ENCODE data around the gene RRP1.

Gene RRP1

GRCh38 chr21:43777953-43778352, 11.4 kb upstream of the RRP1 start:
- DNase-seq = no peak

GRCh38 chr21:43778469-43779335, 10.7 kb upstream of the RRP1 start:
- DNase-seq = peak; percentile 25

DNA sequence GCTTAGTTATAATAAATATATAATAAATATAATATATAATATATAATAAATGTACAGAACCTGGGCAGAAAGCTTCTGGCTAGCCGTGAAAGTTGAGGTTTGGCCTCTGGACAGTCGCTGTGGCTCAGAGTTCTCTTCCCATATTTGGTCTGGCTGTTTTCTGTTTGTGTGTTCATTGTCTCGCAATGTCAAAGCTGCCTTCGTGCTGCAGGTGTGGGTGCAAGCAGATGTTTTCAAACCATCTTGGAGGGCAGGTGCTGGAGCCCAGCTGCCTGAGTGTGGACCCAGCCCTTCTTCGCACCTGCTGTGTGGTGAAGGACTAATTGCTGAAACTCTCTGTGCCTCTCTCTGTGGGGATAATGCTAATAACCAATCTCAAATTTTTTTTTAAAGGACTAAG, 9.7 kb upstream of the RRP1 start:
- no peak for DNase-seq

DNA sequence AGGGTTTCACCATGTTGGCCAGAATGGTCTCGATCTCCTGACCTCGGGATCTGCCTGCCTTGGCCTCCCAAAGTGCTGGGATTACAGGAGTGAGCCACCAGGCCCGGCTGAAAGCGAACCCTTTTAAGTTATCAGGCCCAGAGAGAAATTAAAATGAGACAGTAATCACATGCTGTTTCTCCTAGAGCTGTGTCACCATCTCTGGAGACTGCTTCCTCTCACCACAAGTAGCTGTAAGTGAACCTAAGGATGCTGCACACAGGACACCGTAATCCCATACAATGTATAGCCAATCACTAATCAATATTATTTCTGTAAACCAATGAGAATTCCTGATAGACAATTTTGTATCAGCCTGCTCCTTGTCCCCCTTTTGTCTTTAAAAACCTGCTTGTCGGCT, 7.5 kb upstream of the RRP1 start:
- DNase-seq = no peak

DNA sequence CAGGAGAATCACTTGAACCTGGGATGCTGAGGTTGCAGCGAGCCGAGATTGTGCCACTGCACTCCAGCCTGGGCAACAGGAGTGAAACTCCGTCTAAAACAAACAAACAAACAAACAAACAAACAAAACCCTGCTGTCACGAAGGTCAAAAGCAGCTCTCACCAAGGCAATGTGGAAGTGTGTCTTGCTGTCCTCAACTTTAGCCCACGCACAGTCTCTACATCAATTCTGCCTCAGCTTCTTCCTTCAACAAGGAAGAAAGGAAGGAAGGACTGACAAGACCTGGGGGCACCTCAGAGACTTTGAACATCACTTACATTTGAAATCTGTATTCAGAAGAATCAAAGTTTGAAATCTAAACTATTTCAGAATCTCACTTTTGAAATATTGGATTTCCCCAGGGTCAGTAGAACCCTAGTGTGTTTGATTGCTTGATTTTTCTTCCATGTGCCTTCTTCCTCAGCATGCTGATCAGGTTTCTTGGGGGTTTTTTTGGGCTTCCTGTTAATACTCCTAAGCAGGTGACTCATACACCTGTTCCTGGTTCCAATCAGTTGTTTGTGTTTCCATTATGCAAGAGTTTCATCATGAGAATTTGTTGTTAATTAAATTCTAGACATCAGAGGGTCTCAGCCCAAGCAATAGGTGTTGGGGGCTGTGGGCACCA, 6.8 kb upstream of the RRP1 start:
- no peak for DNase-seq

- DNase-seq = no peak
Observed at GRCh38 chr21:43783098-43783700, 6.2 kb upstream of the RRP1 start.

- DNase-seq = no peak
Observed at GRCh38 chr21:43785134-43785533, 4.2 kb upstream of the RRP1 start.

DNA sequence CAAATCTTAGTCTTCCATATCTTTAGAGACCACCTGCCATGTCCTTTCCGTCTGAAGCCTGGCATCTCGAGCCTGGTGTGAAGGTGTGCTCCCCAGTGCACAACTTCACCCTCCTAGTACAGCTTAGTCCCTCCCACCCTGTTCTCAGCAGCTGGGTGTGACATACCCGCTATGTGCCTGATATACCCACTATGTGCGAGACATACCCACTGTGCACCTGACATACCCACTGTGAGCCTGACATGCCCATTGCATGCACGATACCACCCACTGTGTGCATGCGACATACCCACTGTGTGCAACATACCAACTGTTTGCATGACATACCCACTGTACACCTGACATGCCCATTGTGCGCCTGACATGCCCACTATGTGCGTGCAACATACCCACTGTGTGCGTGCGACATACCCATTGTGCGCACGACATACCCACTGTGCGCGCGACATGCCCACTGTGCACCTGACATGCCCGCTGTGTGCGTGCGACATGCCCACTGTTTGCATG, 3.0 kb upstream of the RRP1 start:
- no peak for DNase-seq

- DNase-seq = no peak
Observed at GRCh38 chr21:43786807-43787440, 2.5 kb upstream of the RRP1 start.

- DNase-seq = no peak
Observed at GRCh38 chr21:43790010-43790524, 690 bp downstream of the RRP1 start.

DNA sequence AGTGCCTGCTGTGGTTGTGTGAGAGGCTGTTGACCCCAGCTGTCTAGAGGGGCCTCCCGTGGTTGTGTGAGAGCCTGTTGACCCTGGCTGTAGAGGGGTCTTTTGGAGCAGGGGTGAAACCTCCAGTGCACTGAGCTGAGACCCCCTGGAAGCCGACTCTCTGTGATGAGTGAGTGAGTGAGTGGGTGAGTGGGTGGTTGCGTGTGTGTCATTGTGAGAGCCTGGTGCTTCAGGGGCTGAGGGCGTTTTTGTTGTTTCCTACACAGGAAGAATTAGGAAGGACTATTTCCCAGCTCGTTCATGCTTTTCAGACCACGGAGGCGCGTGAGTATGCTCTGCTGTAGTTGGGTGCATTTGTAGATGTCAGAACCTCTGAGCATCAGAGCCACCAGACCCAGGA, 3.0 kb downstream of the RRP1 start:
- DNase-seq = no peak

DNA sequence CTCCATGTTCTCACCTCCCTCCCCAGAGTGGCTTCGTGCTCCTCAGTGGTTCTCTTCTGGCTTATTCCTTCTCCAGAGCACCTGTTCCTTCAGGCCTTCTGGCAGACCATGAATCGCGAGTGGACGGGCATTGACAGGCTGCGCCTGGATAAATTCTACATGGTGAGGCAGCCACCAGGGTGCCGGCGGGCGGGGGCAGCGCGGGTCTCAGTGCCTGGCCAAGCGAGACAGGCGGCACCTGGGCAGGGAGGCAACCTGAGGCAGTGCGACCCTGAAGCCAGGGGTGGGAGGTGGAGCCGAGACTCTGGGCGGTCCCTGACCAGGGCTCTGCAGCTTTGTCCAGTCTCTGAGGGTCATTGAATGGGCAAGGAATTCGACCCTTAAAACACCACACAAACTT, 3.9 kb downstream of the RRP1 start:
- no peak for DNase-seq

DNA sequence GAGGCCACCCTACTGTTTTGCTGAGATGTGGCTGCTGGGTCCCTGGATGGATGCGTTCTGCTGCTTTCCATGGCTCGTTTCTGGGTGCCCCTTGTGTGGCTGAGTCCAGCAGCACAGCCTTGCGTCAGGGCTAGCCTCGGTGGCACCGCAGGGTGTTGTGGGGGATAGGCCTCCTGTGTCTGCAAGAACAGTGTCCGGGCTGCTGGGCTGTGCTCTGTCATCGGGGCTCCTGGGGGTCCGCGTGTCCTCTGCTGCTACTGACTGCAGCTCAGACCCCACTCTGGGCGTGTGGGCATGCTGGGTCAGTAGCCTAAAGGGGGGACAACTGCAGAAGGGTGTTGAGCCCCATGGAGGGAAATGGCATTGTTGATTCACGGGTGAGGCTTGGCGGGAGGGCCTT, 4.9 kb downstream of the RRP1 start:
- no peak for DNase-seq

DNA sequence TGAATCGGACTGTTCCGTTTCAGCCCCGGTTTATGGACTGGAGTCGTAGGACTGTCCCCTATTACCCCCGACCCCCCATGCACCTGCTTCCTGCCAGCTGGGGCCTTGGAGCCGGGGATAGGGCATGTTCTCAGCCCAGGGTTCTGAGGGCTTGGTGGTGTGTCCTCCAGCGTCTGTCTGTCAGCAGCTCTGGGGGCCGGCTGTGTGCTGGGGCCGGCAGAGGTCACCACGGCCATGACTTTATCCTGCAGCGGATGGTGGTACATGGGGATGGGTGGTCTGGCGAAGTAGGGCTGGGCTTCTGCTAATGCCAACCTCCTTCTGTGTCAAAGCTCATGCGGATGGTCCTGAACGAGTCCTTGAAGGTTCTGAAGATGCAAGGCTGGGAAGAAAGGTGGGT, 5.5 kb downstream of the RRP1 start:
- no peak for DNase-seq

DNA sequence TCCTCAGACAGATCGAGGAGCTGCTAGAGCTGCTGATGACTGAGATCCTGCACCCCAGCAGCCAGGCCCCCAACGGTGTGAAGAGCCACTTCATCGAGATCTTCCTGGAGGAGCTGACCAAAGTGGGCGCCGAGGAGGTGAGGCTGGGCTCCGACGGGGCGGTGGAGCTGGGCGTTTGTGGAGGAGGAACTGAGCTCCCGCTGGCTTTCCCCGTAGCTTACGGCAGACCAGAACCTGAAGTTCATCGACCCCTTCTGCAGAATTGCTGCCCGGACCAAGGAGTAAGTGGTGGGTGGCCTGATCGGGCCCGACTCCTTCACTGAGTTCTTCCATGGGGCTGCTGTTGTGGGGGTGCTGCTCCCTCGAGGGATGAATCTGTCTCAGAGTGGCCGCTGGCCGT, 8.0 kb downstream of the RRP1 start:
- no peak for DNase-seq

DNA sequence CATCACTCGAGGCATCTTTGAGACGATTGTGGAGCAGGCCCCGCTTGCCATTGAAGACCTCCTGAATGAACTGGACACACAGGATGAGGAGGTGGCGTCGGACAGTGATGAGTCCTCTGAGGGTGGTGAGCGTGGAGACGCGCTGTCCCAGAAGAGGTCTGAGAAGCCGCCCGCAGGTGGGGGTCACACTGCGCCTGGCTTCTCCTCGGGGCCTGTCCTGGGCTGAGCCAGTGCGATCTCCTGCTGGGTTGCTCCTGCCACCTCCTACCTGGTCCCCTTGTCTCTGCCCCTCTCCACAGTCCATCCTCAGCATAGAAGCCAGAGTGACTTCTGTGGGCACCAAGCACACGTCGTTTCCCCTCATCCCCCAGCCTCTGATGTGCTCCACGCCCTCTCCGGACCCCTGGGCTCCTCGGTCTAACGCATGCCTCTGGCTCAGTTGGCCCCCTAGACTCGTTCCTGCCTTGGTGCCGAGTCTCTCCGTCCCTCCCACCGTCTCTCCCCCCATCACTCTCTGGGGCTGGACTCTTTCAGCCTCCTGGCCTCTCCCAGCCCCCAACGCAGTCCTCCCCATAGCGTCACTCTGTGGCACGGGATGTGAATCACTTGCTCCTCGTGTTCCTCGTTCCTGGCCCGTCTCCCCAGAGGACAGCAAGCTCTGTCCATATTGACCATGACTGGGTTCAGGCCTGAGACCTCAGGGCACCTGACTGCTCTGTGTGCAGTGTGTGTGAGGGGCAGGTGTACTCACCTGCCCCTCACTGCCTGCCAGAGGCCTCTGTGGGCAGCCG, 8.7 kb downstream of the RRP1 start:
- DNase-seq = no peak

GRCh38 chr21:43799301-43799840, 10.0 kb downstream of the RRP1 start:
- DNase-seq = no peak

DNA sequence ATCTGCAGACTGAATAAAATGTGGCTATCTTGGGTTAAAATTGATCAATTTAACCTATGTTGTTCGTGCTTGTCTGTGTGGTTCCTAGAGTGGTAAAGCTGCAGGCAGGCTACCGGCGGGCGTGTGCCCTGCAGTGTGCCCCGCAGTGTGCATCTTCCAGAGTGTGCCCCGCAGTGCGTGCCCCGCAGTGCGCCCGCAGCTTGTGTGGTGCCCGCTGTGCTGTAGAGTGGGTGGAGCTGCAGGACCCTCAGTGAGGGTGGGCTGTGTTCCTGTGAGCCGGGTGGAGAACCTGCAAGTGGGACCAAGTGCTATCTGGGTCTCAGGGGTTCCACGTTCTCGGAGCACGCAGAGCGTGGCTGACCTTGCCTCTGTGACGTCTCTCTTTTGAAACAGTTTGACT, 10.7 kb downstream of the RRP1 start:
- no peak for DNase-seq

DNA sequence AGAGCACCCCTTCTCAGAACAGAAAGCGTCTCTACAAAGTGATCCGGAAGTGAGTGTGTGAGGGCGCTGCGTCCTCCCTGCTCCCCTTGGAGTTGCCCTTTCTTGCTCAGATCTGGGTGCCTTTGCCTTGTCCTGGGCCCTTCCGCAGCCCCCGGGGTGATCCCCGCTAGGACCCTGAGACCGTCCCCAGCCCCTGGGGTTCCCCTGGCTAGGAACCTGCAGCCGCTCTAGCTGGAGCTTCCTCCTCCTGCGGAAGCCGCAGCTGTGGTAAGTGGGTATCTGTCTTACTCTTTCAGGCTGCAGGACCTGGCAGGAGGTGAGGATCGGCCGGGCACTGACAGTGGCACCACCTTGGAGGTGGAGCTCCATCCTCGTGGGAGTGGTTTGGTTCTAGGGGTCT, 11.2 kb downstream of the RRP1 start:
- no peak for DNase-seq

DNA sequence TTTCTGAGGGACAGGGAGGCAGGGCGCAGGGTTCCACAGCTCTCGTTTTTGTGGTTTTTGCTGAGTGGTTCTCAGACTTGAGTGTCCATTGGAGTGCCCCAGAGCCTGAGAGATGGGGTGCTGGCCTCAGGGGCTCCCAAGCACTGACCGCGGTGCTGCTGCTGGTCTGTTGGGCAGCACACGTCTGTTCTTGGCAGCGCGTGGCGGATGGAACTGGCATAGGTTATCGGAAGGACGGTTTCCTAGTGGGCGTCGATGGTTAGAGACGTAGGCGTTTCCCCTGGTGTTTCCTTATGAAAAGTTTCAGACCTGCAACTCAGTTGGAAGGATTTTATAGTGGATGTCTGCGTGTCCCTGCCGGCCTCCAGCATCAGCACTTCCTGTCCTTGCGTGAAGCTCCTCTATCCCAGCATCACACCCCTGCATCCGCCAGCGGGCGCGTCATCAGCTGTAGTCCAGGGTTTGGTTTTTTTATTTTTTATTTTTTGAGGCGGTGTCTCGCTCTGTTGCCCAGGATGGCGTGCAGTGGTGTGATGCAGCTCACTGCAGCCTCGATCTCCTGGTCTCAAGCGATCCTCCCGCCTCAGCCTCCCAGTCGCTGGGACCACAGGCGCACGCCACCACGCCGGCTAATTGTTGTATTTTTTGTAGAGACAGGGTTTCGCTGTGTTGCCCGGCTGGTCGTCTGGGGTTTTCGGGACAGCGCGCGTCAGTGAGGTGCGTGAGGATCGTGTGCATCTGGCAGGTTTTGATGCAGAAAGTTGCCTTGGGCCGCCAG, 11.8 kb downstream of the RRP1 start:
- DNase-seq = no peak

DNA sequence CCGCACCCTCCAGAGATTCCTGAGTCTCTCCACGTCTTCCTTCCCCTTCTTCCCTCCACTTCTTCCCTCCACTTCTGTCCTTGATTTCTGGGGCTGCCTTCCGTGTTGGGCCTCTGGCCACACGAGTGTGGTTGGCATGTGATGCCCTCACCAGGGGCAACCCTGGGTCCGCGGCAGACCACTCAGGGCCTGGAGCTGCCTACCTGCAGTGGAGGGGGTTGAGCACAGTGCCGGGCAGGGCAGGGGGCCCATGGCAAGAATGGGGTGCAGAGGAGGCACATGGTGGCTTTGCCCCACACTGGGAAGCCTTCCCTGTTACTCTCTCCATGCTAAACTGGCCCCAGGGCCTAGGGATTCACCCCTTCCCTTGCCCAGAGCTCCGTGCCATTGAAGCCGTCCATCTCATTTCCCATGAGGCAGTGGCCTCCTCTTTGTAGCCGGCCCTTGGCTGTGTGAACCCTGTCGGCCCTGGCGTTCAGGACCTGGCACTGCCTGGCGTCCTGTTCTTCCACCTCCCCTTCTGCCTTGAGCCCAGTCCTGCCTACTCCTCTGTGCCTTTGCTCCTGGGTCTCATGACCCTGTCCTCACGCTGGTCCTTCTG, 13.4 kb downstream of the RRP1 start:
- no peak for DNase-seq

Measured in CD4-positive, alpha-beta T cell treated with Interleukin-17A for 1 hour (primary cell).